Retinal pigment epithelial cell (primary cell): ENCODE measurements around the gene ATP1B1.

ENCODE experiments used
- DNase-seq: peaks from one replicate; pipeline ENCODE4 v3.0.0-alpha.2; 2010; ENCODE audit warnings: low read depth
- H3K4me3 ChIP-seq: 2 replicates; pipeline ENCODE4 v1.5.1; 2011; ENCODE audit warnings: mild to moderate bottlenecking, low read length, control low read depth, moderate library complexity
- CTCF ChIP-seq: conservative IDR thresholded peaks from 2 replicates; pipeline ENCODE4 v1.5.1; 2011; ENCODE audit warnings: low read depth, low read length, control low read depth, inconsistent platforms

The ATP1B1 gene

GRCh38 chr1:169138866-169139670 lies 32.6 kb downstream of the ATP1B1 start:
- no peak for DNase-seq
- H3K4me3 ChIP-seq = no peak overlapping the region
- no peak for TF ChIP-seq CTCF

DNA sequence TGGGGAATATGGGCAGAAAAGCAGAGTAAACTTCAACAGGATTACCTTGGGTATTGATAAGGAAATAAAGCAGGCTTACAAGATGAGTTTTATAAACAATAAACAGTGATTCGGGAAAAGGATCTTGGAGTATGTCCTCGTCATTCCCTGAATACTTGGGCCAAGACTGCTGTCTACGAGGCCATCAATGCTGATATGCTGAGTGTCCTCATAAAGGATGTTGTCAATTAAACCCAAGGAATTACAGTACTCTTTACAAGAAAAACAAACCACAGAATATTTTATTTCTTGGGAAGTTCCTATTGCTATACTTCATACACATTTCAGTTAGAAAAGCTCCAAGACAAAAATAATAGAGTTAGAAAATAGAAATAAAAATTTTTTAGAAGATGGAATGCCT lies 34.9 kb downstream of the ATP1B1 start:
- DNase-seq = no peak
- H3K4me3 ChIP-seq = no peak overlapping the region
- TF ChIP-seq CTCF = no peak

DNA sequence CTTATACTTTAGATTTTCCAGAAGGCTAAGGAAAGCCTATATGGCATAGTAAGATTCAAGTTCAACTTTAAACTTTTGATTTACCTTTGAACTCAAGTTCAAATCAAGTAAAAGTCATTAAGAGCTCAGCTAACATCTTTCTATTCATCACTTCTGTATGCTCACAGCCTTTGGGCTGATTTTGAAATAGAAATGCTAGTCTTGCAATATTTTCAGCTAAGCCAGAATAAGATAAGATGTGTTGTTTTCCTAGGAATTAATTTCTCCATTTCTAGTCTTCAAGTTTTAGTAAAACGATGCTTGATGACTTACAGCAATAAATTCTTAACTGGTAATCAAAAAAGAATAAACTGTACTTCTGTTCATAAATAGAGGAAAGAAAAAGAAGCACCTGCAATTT lies 35.6 kb downstream of the ATP1B1 start:
- no peak for DNase-seq
- no peak for TF ChIP-seq CTCF
- H3K4me3 ChIP-seq = no peak overlapping the region

DNA sequence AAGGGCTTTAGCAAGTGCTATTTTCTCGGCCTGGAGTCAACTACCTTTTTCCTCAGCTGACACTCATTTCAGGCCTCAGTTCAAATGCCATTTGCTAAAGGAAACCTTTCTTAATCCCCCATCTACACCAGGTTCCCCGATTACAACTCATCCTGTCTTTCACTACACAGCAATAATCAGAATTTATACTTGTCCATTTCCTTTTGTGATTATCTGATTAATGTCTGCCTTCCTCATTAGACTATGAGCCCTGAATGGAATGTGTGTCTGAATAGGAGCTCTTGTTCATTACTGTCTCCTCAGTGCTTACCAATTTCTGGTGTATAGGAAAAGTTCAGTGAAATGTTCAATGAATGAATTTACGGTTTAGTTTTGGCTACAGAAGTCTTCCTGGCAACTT lies 36.9 kb downstream of the ATP1B1 start:
- no peak for DNase-seq
- no peak overlapping the region for H3K4me3 ChIP-seq
- TF ChIP-seq CTCF = no peak

- DNase-seq = no peak
- no peak overlapping the region for H3K4me3 ChIP-seq
- no peak for TF ChIP-seq CTCF
Observed at GRCh38 chr1:169143984-169144383, 37.5 kb downstream of the ATP1B1 start.

DNA sequence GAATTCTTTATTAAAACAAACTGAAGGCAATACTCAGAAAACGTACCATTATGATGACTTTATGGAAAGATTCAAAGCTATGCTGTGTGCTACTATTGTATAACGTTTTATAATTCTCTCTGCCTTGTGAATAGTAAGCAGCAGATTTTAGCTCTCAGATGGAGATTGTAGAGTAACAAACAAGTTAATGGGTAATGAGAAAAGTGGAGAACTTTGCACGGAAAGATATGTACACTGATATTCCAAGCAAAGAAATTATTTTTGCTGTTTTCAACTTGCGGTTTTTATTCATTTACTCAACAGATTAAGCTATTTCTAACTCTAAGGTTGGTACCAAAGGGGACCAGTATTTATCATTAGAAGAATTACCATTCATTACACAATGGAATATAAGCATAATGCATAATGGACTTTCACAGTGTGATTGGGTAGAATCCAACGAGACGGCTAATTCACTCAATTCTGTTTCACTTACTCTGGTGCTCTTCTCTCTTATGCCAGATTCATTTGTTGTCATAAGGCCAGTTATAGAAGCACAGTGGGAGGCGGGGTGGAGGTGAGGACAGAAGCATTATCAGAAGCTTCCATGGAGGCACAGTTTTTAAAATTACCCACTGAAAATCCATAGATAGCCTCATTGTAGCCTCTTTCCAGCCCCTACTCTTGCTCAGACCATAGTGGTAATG lies 38.6 kb downstream of the ATP1B1 start:
- TF ChIP-seq CTCF = no peak
- DNase-seq = no peak

DNA sequence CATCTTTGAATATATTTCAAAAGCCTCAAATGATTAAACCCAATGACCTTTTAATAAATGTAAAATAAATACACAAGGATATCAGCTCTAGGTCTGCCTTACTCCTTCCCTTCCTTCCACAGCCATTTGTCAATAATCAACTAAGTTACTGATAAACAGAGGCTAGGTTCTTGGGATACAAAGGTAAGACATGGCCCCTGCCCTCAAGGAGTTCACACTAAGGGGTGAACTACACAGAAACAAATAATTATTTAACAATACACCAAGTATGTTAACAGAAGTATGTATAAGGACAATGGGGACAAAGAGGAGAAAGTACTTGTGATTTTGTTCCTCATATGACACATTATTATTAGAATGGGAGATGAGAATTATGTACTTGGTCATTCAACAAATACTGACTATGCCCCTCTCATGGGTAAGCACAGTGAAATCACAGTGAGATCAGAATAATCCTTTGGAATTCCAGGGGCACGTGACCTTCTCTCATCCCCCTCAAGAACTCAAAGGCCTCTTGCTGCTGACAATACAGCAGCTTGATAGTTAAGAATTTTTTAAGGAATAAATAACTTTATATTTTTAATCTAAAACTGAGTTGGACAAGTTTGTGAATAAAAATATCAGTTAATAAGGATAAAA lies 40.2 kb downstream of the ATP1B1 start:
- peak; percentile 35 for DNase-seq
- H3K4me3 ChIP-seq = no peak overlapping the region
- no peak for TF ChIP-seq CTCF

More for the DNA sequence above, 38.6 kb downstream of the ATP1B1 start:
- H3K4me3 ChIP-seq = no peak overlapping the region
